Body of pancreas (tissue), 4 donors: Measurements from ENCODE around the gene ABCB11. TPM values are rescaled to one million over a fixed set of nuclear protein-coding genes. Genes with fewer than 3 reads are reported as not detected.

ENCODE experiments used
- ATAC-seq: fragments of 150-250 bp; one replicate; pipeline ENCODE4 v1.9.1; 2016
- DNase-seq, 4 donors: peaks; one replicate each; pipeline ENCODE4 v3.0.0-alpha.2; 2019
- H3K27ac ChIP-seq, 4 donors: fragments of 200-600 bp; sonication (generic); 1 replicate in 3 of 4; 2 replicates in 1 of 4; pipeline versions ENCODE4 v1.5.1 to v1.6.1; 2016 to 2019; ENCODE audit warnings: mild to moderate bottlenecking in 1 of 4, mixed read lengths in 1 of 4, moderate library complexity in 1 of 4
- H3K27me3 ChIP-seq, 2 donors: fragments of 200-600 bp; sonication (generic); one replicate each; pipeline ENCODE4 v1.6.0; 2016; ENCODE audit warnings: mild to moderate bottlenecking in 1 of 2
- H3K36me3 ChIP-seq, 2 donors: fragments of 200-600 bp; sonication (generic); replicated peaks in 1 of 2; 2 replicates each; pipeline ENCODE4 v1.5.1; 2016; ENCODE audit warnings: low read depth in 2 of 2; ENCODE audit not compliant: insufficient read depth in 1 of 2
- H3K4me1 ChIP-seq: fragments of 200-600 bp; sonication (generic); one replicate; pipeline ENCODE4 v1.6.0; 2016
- H3K4me3 ChIP-seq, 2 donors: fragments of 200-600 bp; sonication (generic); 1 replicate in 1 of 2; 2 replicates in 1 of 2; pipeline ENCODE4 v1.5.1; 2016 to 2019
- H3K9me3 ChIP-seq, 3 donors: fragments of 200-600 bp; sonication (generic); 1 replicate in 2 of 3; 2 replicates in 1 of 3; pipeline ENCODE4 v1.5.1; 2016
- CTCF ChIP-seq, 7 experiments: fragments of 450-650 bp in 4 of 7; fragments of 200-600 bp in 3 of 7; sonication (generic) in 3 of 7; IDR thresholded peaks; one replicate each; pipeline ENCODE4 v1.5.1; 2016 to 2019; ENCODE audit warnings: antibody characterized with exemption in 7 of 7
- POLR2A ChIP-seq, 3 donors: fragments of 450-650 bp; IDR thresholded peaks; one replicate each; pipeline ENCODE4 v1.6.1; 2016; ENCODE audit warnings: antibody characterized with exemption in 3 of 3, mild to moderate bottlenecking in 2 of 3
- WGBS, 2 donors: methylation state at CpG; one replicate each; pipeline ENCODE4 v1.1.5; 2017; 5-methylcytosine and 5-hydroxymethylcytosine counted together
- intact Hi-C: fragments of 100-400 bp; cut with DNase I; formaldehyde crosslinking; loops from one replicate; pipeline ENCODE4 v1.15.1; 2023
- total RNA-seq, 2 donors: library from RNA; depleted of rRNA; stranded (reverse); fragments of >200 nt; gene quantifications; one replicate each; pipeline ENCODE4 v1.1.0, GENCODE V29; 2016

The ABCB11 gene
- total RNA-seq, 2 donors from 2014 or later, result 0.33 TPM; not detected in 1

- no peaks in the 10 kb centered on the region for H3K36me3 ChIP-seq
- H3K4me1 ChIP-seq, result no peaks in the 10 kb centered on the region
- WGBS, 2 donors, result 80 to 98% methylated on average over 3 of the region's 3 CpGs
- no peaks in the 10 kb centered on the region for H3K9me3 ChIP-seq
- no peak for TF ChIP-seq POLR2A (IDR thresholded peaks at IDR 0.05)
- no peak for TF ChIP-seq CTCF (IDR thresholded peaks at IDR 0.05)
- ATAC-seq (no peak), DNase-seq (no peak)
- no peak overlapping the region for H3K4me3 ChIP-seq
- no peak overlapping the region for H3K27ac ChIP-seq
- intact Hi-C loops, result no loop called here
- H3K27me3 ChIP-seq, result no peaks in the 10 kb centered on the region
These were observed 126.8 kb downstream of the ABCB11 start for GRCh38 chr2:168904358-168904757.

DNA sequence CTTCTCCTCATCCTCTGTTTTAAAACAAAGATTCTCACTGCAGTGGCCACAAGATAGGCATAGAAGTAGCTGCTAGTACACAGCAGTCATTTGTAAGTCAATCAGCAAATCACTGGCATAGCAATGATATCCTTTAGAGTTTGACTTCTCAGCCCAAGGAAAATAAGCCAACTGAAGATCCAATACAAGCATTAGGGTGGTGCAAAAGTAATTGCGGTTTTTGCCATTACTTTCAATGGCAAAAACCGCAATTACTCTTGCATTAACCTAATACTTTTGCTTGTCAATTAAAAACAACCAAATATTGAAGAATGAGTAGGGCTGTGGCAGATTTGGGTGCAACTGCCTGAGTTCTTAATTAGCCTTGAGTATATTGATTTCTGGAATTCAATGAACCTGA is 127.2 kb downstream of the ABCB11 start:
- TF ChIP-seq POLR2A (IDR thresholded peaks at IDR 0.05), result no peak
- TF ChIP-seq CTCF (IDR thresholded peaks at IDR 0.05), result no peak
- intact Hi-C loops, result no loop called here
- Histone ChIP-seq H3K9me3 (no peaks in the 10 kb centered on the region), H3K4me1 (no peaks in the 10 kb centered on the region), H3K27me3 (no peaks in the 10 kb centered on the region), H3K27ac (no peak overlapping the region), H3K4me3 (no peak overlapping the region), H3K36me3 (no peaks in the 10 kb centered on the region)
- 86% methylated on average over 2 of the region's 2 CpGs for WGBS, 2 donors
- ATAC-seq (no peak), DNase-seq (no peak)

- 54 to 67% methylated on average over 5 of the region's 5 CpGs for WGBS, 2 donors
- H3K4me1 ChIP-seq, result no peaks in the 10 kb centered on the region
- peak in 2 of 3 donors; percentile 27 to 29 for TF ChIP-seq POLR2A (IDR thresholded peaks at IDR 0.05)
- no peak for TF ChIP-seq CTCF (IDR thresholded peaks at IDR 0.05)
- no peaks in the 10 kb centered on the region for H3K27me3 ChIP-seq
- ATAC-seq (no peak), DNase-seq (peak in 2 of 4 donors; percentile 22 to 34)
- H3K9me3 ChIP-seq, result no peaks in the 10 kb centered on the region
- H3K27ac ChIP-seq, result no peak within 1 kb of the TSS
- H3K36me3 ChIP-seq, result no peaks in the 10 kb centered on the region
- no peak within 1 kb of the TSS for H3K4me3 ChIP-seq
- intact Hi-C loops, result no loop called here
These were observed 130.1 kb downstream of the ABCB11 start, which contains the start of gene G6PC2 for GRCh38 chr2:168901003-168901402. Gene G6PC2, plus strand, starts transcription at chr2:168901291. Its CDS starts 41 bp downstream, at chr2:168901332.

GRCh38 chr2:168897449-168897848 is 133.7 kb downstream of the ABCB11 start:
- Histone ChIP-seq H3K27ac (no peak overlapping the region), H3K4me1 (no peaks in the 10 kb centered on the region), H3K36me3 (no peaks in the 10 kb centered on the region), H3K27me3 (no peaks in the 10 kb centered on the region), H3K4me3 (no peak overlapping the region), H3K9me3 (no peaks in the 10 kb centered on the region)
- DNase-seq, result no peak
- no peak for ATAC-seq
- TF ChIP-seq POLR2A (IDR thresholded peaks at IDR 0.05) (no peak), CTCF (IDR thresholded peaks at IDR 0.05) (no peak)
- intact Hi-C loops, result no loop called here
- 57 to 64% methylated on average over 1 of the region's 1 CpG for WGBS, 2 donors

- no peak overlapping the region for H3K27ac ChIP-seq
- H3K4me1 ChIP-seq, result no peaks in the 10 kb centered on the region
- no peak overlapping the region for H3K4me3 ChIP-seq
- TF ChIP-seq CTCF (IDR thresholded peaks at IDR 0.05), result no peak
- no peak for TF ChIP-seq POLR2A (IDR thresholded peaks at IDR 0.05)
- ATAC-seq (no peak), DNase-seq (no peak)
- H3K36me3 ChIP-seq, result no peaks in the 10 kb centered on the region
- H3K27me3 ChIP-seq, result no peaks in the 10 kb centered on the region
- 67 to 70% methylated on average over 4 of the region's 4 CpGs for WGBS, 2 donors
- no peaks in the 10 kb centered on the region for H3K9me3 ChIP-seq
- intact Hi-C loops, result no loop called here
These were observed 134.3 kb downstream of the ABCB11 start for GRCh38 chr2:168896783-168897182.
